HL-60/S4 treated with retinoic acid at 250 ng/mL for 4 days and 3 days (cell line): Measurements from ENCODE around the gene CD300A.

Source experiments
- in situ Hi-C: fragments of 300-500 bp; cut with MboI; formaldehyde crosslinking; loops from 2 replicates; pipeline ENCODE4 v1.7.0; 2022; ENCODE audit warnings: low sequenced_read_pairs

CD300A gene

DNA sequence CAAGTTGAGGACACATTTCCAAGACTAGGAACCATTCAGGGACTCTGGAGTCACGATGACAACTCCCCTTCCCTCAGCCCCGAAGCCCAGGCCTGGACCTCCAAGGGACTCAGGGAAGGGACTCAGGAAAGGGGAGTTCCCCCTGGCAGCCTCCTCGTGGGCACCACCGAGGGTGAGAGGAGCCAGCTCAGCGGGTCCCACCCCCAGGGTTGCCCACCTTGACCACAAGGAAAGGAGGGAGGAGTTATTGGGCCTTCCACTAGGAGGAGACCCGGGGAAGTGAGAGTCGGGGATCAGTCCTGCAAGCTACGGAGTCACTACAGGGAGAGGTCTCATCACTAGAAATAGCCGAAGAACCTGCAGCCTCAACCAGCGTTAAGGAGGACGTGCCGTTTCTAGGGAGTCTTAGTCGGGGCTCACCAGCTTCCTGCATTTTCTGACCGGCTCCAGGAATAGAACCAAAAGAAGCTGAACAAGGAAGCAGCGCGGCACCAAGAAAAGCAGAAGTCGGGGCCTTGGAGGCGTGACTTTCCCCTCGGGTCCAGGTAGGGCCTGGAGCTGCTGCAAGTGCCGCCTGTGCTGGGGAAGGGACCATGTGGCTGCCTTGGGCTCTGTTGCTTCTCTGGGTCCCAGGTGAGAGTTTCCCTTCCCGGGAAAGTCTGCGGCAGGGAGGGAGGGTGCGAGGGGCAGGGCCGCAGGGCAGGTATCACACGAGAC is at the start of gene CD300A:
Gene CD300A (plus strand): TSS at position 524 of the 717 bp plus-strand sequence. CDS start 70 bp downstream, at position 594.
- in situ Hi-C loops = no loop called here

DNA sequence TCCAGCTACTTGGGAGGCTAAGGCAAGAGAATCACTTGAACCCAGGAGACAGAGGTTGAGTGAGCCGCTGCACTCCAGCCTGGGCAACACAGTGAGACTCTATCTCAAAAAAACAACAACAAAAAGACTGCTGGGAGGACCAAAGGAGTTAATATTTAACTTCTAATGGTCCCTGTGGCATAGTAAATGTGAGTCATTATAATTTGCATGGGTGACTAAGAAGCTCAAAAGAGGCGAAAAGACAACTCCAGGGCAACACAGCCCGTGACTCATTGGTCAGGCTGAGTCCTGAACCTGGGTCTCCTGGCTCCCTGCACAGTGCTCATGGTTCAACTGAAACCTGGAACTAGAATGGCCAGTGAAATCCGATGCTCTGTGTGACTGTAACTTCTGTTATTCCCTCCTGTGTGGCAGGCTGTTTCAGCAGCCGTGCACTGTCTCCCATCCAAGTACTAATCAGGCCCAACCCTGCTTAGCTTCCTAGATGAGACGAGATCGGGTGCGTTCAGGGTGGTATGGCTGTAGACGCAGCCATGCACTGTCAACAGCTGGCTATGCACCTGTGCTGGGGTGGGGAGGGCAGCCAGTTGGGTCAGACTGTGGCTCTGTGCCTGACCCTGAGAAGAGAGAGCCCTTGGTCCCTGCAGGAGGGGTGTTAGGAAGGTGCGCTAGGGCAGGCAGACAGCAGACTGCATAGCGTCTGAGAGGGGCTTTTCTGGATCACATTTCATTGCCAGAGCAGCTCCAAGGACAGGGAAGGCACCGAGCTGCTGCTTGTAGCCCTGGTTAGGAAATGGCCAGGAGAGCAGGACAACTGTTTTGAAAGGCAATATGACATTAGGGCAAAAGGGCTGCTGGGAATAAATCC is 49.0 kb upstream of the CD300A start:
- in situ Hi-C loops = no loop called here

DNA sequence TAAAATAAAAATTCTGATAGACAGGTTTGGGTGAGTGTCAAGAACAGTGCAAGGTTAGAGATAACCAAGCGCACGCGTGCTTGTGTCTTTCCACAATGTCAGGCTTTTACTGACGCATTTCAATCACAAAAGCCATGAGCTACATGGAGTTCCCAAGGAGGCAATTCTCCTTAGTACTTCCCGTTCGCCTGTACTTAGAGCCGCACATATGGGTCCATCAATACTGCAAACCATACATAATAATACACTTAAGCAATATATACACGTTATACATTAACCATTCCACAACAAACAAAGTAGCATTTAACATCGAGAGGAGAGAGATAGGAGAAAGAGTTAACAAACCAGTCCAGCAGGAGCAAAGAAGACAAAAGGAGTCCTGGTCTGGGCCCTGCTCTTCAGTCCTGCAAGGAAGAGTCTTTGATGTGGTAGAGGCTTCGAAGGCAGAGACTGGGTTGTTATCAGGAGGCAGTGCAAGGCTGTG is 46.5 kb upstream of the CD300A start:
- in situ Hi-C loops = no loop called here

DNA sequence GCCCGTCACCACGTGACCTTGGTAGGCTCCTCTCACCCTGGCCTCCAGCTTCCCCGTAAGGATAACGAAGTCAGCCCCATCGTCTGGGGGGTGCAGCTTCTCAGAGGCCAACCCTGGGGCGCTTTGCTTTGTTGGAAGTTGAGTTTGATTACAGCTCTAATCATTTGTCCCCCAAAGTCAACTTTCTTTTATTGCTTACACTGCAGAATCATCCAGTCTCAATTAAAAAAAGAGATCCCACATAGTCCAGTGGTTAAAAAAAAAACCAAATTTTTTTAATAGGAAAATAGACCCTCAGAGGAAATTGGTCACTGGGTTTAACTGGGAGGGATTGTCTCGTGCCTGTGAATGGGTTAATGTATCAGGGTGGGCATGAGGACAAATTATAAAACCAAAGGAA is 42.3 kb upstream of the CD300A start:
- in situ Hi-C loops = no loop called here

DNA sequence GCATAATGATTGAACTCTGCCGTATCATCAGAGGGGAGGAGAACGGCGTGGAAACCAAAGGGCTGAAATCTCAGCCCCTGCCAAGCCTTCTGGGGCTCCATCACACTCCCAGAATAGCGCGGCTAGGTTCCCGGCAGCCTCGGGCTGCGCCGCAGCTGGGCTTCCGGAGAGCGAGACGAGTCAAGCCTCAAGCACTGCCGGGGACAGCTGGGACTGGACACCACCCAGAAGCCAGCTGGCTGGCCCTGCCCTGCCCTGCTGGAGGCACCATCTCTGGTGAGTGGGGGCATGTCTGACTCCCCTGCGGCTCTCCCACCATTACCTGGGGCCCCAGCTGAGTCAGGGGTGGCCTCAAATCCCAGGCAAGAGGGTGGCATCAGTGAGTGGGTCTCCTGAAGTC is 41.8 kb upstream of the CD300A start:
- in situ Hi-C loops = no loop called here

DNA sequence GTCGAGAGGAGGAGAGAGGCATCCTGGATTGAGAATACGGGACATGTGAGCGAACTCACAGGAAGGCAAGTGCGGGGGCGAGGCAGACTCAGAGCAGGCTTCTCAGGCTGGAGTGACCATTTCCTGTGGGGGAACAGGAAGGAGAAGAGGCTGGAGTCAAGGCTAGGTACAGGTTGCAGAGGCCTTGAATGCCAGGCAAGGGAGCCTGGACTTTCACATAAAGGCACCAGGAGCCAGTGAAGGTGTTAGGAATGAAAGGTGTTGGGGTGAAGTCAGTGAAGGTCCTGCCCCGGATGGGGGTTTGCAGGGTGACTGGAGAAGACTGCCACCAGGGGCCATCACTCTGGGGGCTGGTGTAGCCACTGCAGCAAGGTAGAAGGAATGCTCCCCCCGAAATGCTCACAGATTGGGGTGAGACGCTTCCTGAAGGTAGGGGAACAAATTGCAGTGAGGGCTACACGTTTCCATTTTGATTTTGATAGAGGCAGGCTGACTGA is 39.8 kb upstream of the CD300A start:
- in situ Hi-C loops = no loop called here

DNA sequence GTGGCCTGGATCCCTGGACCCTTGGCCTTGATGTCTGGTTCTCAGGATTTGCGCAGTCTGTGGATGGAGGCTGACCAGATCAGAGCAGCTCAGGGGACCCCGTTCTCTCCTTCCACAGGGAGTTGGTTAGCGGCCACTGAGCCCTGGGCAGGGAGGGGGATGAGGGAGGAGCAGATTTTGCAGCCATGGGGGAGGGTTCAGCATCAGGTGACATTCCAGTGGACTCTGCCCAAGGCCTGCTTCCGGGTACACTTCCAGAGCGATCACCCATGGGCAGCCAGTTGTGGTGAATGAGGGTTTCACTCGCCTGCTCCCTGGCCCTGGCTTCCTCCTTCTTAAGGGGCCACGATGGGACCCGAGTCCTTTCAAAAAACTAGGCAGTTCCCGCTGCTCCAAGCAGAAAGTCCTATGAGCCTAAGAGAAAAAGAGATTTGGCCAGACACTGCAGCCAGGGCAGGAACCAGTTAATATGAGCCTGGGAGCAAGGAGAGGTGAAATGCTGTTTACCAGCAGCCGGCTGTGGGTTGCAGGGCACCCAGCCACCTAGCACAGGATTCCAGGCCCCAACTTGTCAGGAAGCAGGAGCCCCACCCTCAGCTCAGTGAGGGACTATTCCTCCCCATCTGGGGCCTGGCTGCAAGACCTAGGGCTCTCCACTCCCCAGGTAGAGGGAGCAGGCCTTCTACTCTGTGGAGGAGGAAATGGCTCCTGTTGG is 39.2 kb upstream of the CD300A start:
- in situ Hi-C loops = no loop called here

DNA sequence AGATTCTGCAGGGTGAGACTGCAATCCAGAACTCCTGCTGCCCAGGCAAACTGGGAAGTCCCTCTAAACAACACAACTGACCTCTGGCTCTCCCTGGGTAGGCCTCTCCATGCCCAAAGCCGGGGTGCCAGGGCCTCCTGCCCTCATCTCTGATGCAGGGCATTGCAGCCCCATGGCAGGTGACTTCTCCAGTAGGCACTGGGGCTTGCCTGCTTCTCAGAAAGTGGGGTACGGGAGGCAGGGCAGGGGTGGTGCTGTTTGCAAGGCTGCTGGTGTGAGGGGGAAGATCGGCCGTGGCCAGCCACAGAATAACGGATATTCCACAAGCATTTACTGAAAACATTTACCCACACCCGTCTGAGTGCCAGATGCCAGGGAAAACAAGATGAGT is 38.7 kb upstream of the CD300A start:
- in situ Hi-C loops = no loop called here

DNA sequence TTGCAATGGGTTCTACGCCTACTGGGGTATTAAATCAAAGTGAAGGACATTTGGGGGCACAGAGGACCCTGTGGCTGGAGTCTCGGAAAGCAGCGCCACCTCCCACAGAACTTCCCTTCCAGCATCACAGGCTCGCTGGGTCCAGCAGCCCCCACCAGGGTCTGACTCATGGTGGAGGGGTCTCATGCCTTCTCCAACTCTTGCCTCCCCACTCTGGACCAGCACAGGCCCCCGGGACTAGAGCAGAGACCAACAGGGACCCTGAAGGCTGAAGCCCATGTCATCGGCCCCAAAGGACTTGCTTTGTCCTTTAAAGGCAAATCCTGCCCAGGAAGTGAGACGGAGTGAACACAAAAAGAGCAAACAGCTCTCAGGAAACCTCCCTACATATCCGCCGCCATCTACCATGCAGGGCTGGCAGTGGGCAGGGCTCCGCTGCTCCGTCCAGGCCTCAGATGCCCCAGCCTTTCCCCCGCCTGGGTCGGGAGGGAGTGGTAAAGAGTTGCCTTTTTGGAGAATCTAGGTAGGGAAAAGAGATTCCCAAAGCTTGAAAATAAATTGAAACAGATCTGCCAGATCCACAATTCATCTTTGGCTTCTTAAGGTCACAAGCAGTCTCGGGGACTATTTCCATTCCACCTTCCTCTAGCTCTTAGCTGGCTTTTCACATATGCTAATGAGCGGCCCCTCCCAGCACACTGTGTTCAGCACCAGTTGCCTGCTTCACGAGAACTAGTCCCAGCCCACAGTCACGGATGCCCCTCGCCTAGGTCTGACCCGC is 36.6 kb upstream of the CD300A start:
- in situ Hi-C loops = no loop called here

DNA sequence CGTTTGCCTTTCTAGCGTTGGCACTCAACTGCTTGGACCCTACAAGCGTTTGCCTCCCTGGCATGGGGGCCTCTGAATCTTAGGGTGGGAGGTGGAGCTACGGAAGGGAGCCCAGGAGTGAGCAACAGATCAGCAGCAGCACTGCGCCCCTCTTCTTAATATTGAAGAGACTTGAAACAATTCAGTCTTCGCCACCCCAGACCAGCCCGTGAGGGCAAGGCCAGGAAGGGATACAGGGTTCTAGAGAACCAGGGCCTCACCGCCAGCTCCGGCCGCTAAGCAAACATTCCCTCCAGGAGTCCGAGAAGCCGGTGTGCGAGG is 36.1 kb upstream of the CD300A start:
- in situ Hi-C loops = no loop called here

DNA sequence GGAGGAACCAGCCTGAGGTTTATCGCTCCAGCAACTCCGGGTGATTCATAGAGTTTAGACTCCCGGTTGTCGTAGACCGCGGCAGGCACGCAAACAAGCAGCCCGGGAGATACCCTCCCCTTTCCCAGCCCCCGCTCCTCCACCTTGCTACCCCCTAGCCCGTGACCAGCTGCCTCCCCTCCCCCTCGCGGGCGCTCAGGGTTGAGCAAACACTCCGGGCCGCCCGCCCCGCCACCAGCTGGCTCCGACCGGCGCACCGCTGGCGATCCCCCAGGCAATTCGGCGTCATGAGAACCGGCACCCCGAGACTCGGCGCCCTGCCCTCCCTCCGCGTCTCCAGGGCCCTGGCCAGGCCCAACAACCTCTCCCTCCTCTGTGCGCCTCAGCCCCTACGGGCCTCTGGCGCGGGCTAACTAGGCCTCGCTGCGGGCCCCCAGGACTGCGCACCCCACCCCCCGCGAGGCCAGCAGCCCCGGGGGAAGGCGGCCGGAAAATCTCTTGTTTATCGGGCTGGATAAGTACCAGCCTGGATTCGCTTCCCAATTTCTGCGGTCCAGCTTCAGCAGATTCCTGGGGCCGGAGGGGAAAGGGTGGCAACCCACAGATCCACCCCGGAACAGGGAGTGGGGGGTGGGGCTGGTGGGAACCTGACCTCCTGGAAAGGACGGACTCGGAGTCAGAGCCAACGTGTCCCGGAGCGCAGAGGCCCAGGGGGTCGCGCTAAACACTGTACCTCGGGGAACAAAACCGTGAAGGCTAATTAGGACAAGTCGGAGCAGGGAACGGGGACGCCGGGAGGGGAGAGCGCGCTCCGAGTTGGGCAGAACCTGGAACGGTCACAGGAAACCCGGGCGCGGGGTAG is 35.5 kb upstream of the CD300A start:
- in situ Hi-C loops = no loop called here

DNA sequence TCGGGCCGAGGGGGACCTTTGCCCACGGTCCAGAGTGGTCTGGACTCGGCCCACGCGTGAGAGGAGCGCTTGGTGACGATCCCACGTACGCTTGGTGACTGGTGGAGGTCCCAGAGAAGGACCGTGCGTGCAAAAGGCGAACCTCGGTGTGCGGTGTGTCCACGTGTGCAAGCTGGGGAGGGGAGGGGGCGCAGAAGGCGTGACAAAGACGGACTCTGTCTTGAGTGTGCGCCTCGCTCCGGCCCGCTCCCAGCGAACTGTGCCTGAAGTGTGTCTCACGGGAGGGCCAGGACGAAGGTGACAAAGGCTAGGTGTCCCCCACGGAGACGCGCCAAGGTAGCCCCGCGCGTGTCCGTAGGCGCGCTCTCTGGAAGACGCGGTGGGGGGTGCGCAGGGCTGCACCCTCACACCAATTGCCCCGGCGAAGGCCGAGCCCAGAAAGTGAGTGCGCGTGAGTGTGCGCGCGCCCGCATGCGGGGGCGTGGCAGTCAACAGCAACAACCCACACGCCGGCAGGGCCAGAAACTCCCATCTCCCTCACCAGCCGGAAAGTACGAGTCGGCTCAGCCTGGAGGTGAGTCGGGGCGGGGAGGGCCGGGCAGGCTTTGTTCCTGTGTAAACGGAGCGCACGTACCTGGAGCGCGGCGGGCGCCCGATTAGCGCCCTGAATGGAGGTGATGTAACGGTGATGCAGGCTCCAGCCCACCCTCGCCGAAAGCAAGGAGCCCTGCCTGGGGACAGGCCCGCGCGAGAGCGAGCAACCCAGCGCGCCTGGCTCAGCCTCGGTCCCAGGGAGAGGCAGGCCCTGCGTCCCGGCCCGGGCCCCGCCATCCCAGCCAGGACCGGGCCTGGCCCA is 34.6 kb upstream of the CD300A start, which contains the start of gene GPRC5C:
Gene GPRC5C (plus strand): TSS at position 521 of the 856 bp plus-strand sequence. CDS start 7,689 bp downstream, outside the sequence.
- in situ Hi-C loops = no loop called here

DNA sequence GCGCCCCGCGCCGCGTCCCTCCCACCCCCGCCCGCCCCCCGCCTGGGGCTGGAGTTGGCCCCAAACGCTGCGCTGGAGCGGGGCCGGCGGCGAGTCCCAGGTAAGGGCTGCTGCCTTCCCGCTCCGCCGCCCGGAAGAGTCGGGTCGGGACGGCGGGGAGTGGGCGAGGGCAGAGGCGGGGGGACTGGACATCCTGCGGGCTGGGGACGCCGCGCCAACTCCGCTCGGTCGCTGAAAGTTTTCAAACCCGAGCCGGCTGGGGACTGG is 34.1 kb upstream of the CD300A start:
- in situ Hi-C loops = no loop called here

DNA sequence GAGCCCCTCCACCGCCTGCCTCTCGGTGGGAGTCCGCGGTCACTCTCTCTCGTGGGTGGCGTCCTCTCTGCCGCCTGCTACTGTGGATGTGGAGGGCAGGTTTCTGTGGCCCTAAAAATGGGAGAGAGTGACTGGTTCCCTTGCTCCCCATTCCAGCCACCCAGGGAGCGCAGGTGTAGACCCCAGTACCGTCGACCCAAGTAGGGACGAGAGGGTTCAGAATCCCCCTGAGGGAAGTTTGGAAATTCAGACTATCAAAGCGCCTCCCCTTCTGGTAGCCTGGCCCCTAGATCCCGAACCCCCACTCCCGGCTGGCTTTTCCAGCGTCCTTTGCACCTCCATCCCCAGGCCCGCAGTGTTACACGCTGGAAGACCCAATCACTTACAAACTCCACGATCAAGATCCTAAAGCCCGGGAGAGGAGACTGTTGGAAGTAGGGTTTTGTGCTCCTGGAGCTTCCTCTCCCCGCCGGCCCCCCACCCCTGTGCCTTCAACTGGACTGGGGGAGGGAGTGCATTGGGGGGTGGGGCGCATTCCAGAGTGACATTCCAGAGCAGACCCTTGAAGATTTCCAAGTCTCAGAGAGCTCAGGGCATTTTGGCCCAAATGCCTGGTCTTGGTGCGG is 33.6 kb upstream of the CD300A start:
- in situ Hi-C loops = no loop called here

DNA sequence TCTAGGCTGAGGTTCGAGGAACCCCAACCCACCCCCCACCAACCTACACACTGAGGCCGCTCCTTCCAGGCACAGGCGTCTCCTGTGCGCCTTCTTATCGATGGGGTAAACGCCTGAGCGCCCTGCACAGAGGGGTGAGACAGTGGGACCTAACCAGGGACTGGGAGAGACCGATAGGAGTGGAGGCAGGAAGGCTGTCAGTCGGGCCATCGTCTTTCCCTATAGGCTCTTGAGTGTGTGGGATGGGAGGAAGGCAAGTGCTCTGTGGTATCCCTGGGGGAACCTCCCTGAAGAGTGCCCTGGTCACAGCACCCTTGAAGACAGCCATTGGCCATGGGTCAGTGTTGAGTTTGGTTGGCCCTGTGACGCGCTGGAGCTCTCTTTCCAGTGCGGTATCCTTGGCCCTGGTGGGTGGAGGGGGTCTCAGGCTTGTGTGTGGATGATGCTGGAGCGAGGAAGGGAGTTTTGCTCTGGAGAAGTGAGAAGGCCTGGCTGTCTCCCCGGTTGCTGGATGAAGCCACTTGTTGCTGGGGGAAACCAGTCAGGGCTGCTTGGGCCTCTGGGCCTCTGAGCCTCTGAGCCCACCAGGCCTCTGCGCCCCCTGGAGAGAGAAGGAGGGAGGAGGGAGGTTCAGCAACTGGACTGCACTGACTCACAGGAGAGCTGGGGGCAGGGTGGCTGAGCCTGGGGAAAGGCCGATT is 32.9 kb upstream of the CD300A start:
- in situ Hi-C loops = no loop called here

DNA sequence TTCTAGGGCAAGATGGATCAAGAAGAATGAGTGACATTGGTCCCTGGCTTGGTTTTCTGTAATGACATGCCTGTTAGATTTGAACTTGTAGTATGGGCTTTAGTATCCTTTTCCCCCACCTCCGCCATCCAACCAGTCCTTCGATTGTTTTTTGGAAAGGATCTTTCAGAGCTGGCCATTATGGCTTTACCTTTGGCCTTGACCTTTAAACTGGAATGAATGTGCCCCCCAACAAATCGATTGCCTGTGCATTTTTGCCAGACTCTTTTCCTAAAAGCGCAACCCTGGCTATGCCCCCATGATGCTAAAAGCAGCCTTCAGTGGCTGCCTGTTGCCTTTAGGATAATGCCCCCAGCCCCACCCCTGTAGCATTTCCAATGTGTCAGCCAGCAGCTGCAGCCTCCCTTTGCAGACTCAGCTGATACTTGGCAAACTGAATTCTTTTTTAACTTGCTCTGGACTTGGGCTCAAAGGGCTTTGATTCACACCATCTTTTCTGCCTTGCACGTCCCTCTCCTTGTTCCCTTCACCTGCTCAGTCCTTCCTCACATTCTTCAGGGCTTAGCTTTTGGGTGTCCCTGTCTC is 30.6 kb upstream of the CD300A start:
- in situ Hi-C loops = no loop called here

DNA sequence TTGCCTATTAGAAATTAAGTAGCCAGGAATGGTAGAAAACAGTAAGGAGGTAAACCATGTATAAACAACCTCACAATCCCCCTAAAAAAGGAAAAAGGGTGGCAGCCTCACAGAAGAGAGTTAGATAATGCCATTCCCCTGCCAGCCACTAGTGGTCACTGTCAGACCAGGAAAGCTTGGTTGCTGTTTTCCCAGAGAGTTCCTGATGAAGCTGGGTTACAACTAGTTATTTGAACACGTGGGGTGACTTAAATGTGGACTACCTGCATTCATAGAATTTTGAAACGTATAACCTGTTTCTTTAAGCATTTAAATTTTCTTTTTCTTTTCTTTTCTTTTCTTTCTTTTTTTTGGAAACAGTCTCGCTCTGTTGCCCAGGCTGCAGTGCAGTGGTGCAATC is 28.7 kb upstream of the CD300A start:
- in situ Hi-C loops = no loop called here
